Uterus (tissue), 4 donors: ENCODE measurements around the gene ZP2. TPM values are rescaled to one million over a fixed set of nuclear protein-coding genes. Genes with fewer than 3 reads are reported as not detected.

ENCODE experiments used
- DNase-seq, 2 donors: peaks; one replicate each; pipeline ENCODE4 v3.0.0-alpha.2; 2019 to 2020
- H3K27ac ChIP-seq, 2 donors: fragments of 200-600 bp; sonication (generic); 1 replicate in 1 of 2; 2 replicates in 1 of 2; pipeline ENCODE4 v1.5.1; 2016 to 2018
- H3K27me3 ChIP-seq, 2 donors: fragments of 200-600 bp; sonication (generic); one replicate each; pipeline ENCODE4 v1.5.1; 2018 to 2019; ENCODE audit warnings: control low read depth in 1 of 2
- H3K36me3 ChIP-seq, 2 donors: fragments of 200-600 bp; sonication (generic); one replicate each; pipeline ENCODE4 v1.5.1; 2019; ENCODE audit warnings: control low read depth in 1 of 2
- H3K4me1 ChIP-seq, 2 donors: fragments of 200-600 bp; sonication (generic); one replicate each; pipeline ENCODE4 v1.5.1; 2018 to 2019; ENCODE audit warnings: control low read depth in 1 of 2
- H3K4me3 ChIP-seq, 2 donors: fragments of 200-600 bp; sonication (generic); 1 replicate in 1 of 2; 2 replicates in 1 of 2; pipeline ENCODE4 v1.5.1; 2018 to 2019; ENCODE audit warnings: mild to moderate bottlenecking in 1 of 2
- H3K9me3 ChIP-seq, 2 donors: fragments of 200-600 bp; sonication (generic); one replicate each; pipeline ENCODE4 v1.5.1; 2019; ENCODE audit warnings: control low read depth in 1 of 2
- POLR2A ChIP-seq, 2 donors: fragments of 450-650 bp; IDR thresholded peaks; one replicate each; pipeline ENCODE4 v1.6.1; 2016; ENCODE audit warnings: antibody characterized with exemption in 2 of 2, mild to moderate bottlenecking in 1 of 2, moderate library complexity in 1 of 2
- intact Hi-C: fragments of 100-400 bp; cut with DNase I; formaldehyde crosslinking; loops from one replicate; pipeline ENCODE4 v1.15.1; 2023; ENCODE audit warnings: low total_unique reads
- total RNA-seq, 4 donors: library from RNA; depleted of rRNA in 3 of 4; stranded (reverse); fragments of >200 nt in 3 of 4; gene quantifications; one replicate each; pipeline versions ENCODE4 v1.1.0 to v1.2.4, GENCODE V29; 2014 to 2023
- TF ChIP-seq, protein P1 (sequence below), 4 experiments: fragments of 200-600 bp in 2 of 4; fragments of 450-650 bp in 2 of 4; sonication (generic) in 2 of 4; IDR thresholded peaks; one replicate each; pipeline ENCODE4 v1.5.1; 2016 to 2019; ENCODE audit warnings: antibody characterized with exemption in 4 of 4, mild to moderate bottlenecking in 2 of 4, moderate library complexity in 1 of 4
- donor health status: DM: yes; HTN: yes; CAD: no.

ZP2 gene
- total RNA-seq, 4 donors from 2014 or later: 3.4 TPM; not detected in 3

DNA sequence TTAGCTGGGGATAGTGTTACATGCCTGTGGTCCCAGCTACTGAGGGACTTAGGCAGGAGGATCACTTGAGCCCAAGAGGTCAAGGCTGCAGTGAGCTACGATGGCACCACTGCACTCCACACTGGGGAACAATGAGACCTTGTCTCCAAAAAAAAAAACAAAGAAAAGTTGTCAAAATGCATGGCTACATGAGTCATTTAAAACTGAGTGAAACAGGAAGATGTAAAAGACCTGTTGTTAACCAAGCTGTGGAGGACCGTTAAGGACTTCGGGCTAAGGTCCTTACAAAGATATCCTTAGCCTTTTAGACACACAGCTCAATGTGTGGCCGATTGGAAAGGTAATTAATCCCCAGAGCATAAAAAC, 25.1 kb downstream of the ZP2 start:
- DNase-seq: no peak
- Histone ChIP-seq H3K27ac (no peak overlapping the region), H3K4me1 (no peaks in the 10 kb centered on the region), H3K27me3 (no peaks in the 10 kb centered on the region), H3K9me3 (no peaks in the 10 kb centered on the region), H3K4me3 (no peak overlapping the region), H3K36me3 (no peaks in the 10 kb centered on the region)
- intact Hi-C loops: no loop called here
- TF ChIP-seq, protein P1, sequence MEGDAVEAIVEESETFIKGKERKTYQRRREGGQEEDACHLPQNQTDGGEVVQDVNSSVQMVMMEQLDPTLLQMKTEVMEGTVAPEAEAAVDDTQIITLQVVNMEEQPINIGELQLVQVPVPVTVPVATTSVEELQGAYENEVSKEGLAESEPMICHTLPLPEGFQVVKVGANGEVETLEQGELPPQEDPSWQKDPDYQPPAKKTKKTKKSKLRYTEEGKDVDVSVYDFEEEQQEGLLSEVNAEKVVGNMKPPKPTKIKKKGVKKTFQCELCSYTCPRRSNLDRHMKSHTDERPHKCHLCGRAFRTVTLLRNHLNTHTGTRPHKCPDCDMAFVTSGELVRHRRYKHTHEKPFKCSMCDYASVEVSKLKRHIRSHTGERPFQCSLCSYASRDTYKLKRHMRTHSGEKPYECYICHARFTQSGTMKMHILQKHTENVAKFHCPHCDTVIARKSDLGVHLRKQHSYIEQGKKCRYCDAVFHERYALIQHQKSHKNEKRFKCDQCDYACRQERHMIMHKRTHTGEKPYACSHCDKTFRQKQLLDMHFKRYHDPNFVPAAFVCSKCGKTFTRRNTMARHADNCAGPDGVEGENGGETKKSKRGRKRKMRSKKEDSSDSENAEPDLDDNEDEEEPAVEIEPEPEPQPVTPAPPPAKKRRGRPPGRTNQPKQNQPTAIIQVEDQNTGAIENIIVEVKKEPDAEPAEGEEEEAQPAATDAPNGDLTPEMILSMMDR (IDR thresholded peaks at IDR 0.05): no peak
- no peak for TF ChIP-seq POLR2A (IDR thresholded peaks at IDR 0.05)

DNA sequence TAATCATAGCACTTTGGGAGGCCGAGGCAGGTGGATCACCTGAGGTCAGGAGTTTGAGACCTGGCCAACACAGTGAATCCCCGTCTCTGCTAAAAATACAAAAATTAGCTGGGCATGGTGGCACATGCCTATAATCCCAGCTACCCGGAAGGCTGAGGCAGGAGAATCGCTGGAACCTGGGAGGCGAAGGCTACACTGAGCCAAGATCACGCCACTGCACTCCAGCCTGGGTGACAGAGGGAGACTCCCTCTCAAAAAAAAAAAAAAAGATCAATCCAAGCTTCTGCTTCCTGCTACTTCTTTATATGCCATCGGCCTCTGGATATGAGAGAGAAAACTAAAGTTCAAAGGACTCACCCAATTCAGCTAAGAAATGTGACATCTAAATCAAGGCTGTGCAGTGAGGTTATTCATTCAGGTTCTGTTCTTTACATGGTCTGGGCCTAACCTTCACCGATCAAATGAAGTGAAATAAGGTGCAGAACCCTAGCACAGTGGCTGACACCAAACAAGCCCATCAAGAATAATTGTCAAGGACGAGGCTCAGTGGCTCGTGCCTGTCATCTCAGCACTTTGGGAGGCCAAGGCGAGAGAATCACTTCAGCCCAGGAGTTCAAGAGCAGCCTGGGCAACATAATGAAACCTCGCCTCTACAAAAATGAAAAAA, 25.6 kb downstream of the ZP2 start:
- Histone ChIP-seq H3K9me3 (no peaks in the 10 kb centered on the region), H3K4me3 (no peak overlapping the region), H3K4me1 (no peaks in the 10 kb centered on the region), H3K27me3 (no peaks in the 10 kb centered on the region), H3K36me3 (no peaks in the 10 kb centered on the region), H3K27ac (no peak overlapping the region)
- TF ChIP-seq, protein P1 (IDR thresholded peaks at IDR 0.05): no peak
- TF ChIP-seq POLR2A (IDR thresholded peaks at IDR 0.05): no peak
- no peak for DNase-seq
- intact Hi-C loops: no loop called here

DNA sequence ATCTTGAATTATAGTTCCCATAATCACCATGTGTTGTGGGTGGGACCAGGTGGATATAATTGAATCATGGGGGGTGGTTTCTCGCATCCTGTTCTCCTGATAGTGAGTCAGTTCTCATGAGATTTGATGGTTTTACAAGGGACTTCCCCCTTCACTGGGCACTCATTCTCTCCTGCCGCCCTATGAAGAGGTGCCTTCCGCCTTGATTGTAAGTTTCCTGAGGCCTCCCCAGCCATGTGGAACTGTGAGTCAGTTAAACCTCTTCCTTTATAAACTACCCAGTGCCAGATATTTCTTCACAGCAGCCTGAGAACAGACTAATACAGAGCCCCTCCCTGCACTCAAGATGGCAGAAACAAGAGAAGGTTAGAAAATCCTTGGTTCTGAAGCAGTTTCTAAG, 26.5 kb downstream of the ZP2 start:
- no peak for DNase-seq
- no peak for TF ChIP-seq POLR2A (IDR thresholded peaks at IDR 0.05)
- TF ChIP-seq, protein P1 (IDR thresholded peaks at IDR 0.05): no peak
- H3K4me1 ChIP-seq: no peaks in the 10 kb centered on the region

DNA sequence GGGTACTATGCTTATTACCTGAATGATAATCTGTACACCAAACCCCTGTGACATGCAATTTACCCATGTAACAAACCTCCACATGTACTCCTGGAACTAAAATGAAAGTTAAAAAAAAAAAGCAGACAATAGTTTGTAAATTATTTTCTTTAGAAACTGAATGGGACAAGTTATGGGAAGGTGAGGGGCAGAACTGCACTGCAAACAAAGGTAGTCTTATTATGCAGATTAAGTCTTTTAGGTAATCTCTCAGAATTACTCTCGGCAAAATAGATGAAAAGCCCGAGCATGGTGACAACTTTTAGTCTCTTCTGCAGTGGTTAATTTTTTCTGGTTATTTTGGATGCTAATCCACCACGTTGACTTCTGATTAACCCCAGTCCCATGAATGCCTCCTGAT, 27.4 kb downstream of the ZP2 start:
- Histone ChIP-seq H3K9me3 (no peaks in the 10 kb centered on the region), H3K27ac (no peak overlapping the region), H3K36me3 (no peaks in the 10 kb centered on the region), H3K4me3 (no peak overlapping the region), H3K4me1 (no peaks in the 10 kb centered on the region), H3K27me3 (no peaks in the 10 kb centered on the region)
- no peak for DNase-seq
- TF ChIP-seq, protein P1 (IDR thresholded peaks at IDR 0.05): no peak
- no peak for TF ChIP-seq POLR2A (IDR thresholded peaks at IDR 0.05)
- intact Hi-C loops: no loop called here

More for the DNA sequence above, 26.5 kb downstream of the ZP2 start:
- Histone ChIP-seq H3K27me3 (no peaks in the 10 kb centered on the region), H3K4me3 (no peak overlapping the region), H3K9me3 (no peaks in the 10 kb centered on the region), H3K36me3 (no peaks in the 10 kb centered on the region), H3K27ac (no peak overlapping the region)
- intact Hi-C loops: no loop called here

DNA sequence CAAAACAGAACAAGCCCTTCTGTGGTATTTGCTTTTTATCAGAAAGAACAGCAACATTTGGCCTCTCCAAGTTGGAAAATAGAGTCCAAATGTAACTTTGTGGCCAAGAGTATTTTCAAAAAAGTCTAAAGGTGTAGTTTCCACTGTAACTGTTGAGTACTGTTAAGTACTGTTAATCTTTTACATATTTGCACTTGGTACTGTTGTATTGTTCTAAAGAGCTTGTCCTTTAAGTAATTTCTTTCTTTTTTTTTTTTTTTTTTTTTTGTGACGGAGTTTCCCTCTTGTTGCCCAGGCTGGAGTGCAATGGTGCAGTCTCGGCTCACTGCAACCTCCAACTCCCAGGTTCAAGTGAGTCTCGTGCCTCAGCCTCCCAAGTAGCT, 31.4 kb downstream of the ZP2 start:
- no peak for DNase-seq
- Histone ChIP-seq H3K27ac (no peak overlapping the region), H3K4me1 (no peaks in the 10 kb centered on the region), H3K4me3 (no peak overlapping the region), H3K36me3 (no peaks in the 10 kb centered on the region), H3K27me3 (no peaks in the 10 kb centered on the region), H3K9me3 (no peaks in the 10 kb centered on the region)
- TF ChIP-seq, protein P1 (IDR thresholded peaks at IDR 0.05): no peak
- TF ChIP-seq POLR2A (IDR thresholded peaks at IDR 0.05): no peak
- intact Hi-C loops: no loop called here
